GM12801 (cell line): ENCODE data around the gene MED29.
A peak's percentile ranks its signal among the peaks of the same experiment; 100 is the strongest.

Experiments
- TF ChIP-seq, protein P1 (sequence below): IDR thresholded peaks from one replicate; pipeline ENCODE4 v1.5.1; 2011; ENCODE audit warnings: control low read depth; ENCODE audit not compliant: insufficient read length; ENCODE audit errors: extremely low read depth

The MED29 gene

DNA sequence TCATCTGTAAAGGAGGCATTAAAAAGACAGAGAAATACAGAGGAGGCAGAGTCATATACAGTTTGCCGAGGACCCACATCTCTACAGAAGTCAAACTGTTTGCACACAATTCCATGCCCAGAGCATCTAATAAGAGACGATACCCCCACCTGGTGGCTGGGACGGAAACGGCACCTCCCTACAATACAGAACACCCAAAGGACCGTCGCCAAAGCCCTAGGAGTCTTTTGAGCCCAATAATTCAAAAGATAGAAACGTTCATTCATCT lies 20.6 kb downstream of the MED29 start:
- TF ChIP-seq, protein P1, sequence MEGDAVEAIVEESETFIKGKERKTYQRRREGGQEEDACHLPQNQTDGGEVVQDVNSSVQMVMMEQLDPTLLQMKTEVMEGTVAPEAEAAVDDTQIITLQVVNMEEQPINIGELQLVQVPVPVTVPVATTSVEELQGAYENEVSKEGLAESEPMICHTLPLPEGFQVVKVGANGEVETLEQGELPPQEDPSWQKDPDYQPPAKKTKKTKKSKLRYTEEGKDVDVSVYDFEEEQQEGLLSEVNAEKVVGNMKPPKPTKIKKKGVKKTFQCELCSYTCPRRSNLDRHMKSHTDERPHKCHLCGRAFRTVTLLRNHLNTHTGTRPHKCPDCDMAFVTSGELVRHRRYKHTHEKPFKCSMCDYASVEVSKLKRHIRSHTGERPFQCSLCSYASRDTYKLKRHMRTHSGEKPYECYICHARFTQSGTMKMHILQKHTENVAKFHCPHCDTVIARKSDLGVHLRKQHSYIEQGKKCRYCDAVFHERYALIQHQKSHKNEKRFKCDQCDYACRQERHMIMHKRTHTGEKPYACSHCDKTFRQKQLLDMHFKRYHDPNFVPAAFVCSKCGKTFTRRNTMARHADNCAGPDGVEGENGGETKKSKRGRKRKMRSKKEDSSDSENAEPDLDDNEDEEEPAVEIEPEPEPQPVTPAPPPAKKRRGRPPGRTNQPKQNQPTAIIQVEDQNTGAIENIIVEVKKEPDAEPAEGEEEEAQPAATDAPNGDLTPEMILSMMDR, result peak; percentile 38

DNA sequence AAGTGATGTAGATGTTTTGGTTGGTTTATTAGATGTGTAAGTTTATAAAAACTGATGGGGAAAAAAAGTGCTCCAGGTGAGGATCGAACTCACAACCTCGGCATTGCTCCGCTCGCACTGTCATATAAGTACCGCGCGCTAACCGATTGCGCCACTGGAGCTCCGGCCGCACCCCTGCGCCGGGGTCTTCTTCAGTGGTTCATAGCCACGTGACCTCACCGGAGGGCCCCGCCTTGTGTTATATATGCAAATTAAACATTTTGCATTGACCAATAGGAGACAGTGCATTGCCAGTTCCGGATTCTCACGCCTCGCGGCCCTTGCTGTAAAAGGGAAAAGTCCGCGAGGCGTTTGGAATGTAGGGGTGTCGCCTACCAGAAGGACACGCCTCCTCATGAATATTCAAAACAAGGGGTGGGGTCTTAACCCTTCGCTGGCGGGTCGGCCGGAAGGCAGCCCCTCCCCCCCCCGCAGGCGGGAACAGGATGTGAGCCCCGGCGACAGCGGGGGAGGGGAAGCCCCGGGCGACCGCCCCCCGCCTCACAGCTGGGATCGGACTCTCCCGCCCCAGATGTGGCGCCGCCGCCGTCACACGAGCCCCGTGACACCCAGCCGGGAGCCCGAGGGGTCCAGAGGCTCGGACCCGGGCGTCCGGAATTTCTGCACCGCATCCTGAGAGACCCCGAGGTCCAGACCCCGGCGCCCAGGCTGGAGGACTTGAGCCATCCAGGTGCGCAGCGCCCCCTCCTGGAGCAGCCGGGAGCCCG lies 21.1 kb downstream of the MED29 start, which contains the start of gene PLEKHG2:
PLEKHG2 (plus strand) TSS at position 570 of the 767 bp plus-strand sequence. CDS start 1,418 bp downstream, outside the sequence.
- TF ChIP-seq, protein P1, result no peak

DNA sequence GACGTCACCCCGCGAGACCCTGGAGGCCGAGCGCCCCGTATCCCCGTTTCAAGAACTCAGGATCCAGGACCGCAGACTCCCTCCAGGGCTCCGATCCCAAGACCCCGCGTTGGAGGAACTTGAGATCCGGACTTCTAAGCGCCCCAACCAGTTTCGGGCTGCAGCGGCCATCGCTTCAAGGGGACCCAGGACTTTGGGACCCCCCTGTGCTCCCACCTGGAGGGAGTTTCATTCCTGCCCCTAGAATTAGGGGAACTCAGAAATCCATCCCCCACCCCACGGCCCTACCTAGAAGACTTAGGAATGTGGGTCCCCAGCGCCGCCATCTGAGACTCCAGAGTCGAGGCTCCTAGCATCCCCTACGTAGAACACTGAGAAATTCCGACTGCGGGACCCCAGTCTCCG lies 21.7 kb downstream of the MED29 start:
- TF ChIP-seq, protein P1, result no peak

DNA sequence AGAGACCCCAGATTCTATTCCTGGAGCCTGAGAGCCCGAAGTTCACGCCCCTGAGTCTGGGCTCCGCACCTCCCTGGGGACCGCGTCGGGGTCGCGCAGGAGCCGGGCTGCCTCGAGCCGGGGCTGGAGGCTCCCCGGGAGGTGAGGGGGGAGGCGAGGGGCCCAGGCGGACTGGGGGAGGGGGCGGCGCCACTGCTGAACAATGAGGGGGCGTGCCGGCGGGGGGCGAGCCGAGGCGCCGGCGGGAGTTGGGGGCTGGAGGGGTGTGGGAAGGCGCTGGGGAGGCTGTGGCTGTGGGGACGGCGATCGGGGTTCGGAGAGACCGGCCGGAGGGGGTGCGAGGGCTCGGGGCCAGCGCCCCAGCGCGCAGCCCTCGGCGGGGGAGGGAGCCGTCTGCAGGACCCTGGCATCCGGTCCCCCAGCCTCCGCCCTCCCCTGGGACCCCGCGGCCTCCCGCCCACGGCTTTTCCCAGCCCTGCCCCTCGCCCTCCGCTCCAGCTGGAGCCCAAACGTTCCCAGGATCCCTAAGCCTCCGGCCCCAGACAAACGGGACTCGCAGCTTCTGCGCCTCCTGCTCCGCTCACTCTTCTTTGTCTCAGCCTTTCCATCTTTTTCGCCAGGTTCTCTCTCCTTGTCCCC lies 22.2 kb downstream of the MED29 start:
- TF ChIP-seq, protein P1, result no peak

DNA sequence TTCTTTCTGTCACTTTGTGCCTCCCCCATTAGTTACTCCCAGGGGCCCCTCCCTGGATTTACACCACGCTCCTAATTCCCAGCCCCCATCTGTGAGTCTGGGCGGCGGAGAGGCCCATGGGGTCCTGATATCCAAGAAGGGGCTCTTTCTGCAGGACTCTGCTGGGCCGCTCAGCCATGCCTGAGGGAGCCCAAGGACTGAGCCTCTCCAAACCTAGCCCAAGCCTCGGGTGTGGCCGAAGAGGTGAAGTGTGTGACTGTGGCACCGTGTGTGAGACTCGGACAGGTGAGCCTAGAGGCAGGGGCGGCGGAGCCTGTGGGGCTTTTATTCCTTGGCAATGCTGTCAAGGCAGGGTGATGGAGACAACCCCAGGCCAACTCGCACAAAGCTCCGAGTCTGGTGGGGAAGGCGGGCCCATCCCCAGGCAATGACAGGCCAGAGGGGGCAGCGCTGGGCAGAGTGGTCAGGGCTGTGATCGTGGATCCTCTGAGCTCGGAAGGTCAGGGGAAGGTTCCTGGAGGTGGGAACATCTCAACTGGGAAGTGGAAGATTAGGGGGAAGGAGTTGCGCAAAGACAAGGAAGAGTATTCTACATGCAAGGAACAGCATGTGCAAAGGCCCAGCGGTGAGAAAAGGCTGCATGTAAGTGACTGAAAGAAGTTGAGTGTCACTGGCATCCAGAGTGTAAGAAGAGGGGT lies 22.9 kb downstream of the MED29 start:
- TF ChIP-seq, protein P1, result no peak

DNA sequence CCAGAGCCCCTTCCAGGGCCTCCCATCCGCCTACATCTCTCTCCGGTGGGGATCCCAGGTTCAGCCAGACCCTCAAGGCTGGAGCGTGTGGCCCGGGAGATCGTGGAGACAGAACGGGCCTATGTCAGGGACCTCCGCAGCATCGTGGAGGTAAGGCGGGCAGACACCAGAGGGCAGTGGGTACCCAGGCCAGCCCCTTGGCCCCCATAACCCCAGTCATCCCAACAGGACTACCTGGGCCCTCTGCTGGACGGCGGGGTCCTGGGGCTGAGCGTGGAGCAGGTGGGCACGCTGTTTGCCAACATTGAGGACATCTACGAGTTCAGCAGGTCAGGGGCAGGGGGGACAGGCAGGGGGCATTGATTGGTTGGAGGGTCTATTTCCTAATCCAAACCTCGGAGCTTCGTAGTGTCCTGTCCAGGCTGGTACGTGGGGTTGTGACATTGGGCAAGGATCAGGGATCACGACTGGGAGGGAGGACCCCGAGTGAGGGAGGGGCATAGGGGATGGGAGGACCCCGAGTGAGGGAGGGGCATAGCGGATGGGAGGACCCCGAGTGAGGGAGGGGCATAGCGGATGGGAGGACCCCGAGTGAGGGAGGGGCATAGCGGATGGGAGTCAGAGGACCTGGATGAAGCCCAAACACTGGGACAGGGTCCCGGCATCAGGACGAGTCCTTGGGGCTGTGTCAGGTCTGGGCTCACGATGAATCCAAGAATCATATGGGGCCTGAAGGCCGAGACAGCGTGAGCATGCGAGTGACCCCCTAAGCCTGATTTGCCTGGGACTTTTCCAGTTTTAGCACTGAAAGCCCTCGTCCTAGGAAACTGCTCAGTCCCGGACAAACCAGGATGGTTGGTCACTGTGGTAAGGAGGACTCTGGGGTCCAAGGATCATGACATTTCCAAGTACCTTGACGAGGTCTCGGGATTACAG lies 24.2 kb downstream of the MED29 start:
- TF ChIP-seq, protein P1, result no peak
